CD4-positive, alpha-beta T cell (primary cell): ENCODE results near the gene PDS5A. TPM values are rescaled to one million over a fixed set of nuclear protein-coding genes. Genes with fewer than 3 reads are reported as not detected.

Experiments
- ATAC-seq: fragments of 200-7000 bp; cut with Tn5 transposase; one replicate; pipeline ENCODE4 v1.10.0; 2022; ENCODE audit warnings: mild to moderate bottlenecking; ENCODE audit not compliant: poor library complexity
- CTCF ChIA-PET: fragments of 350-600 bp; sonication (Branson Sonifier 250); formaldehyde crosslinking; loops from one replicate; lab custom pipeline; 2021; ENCODE audit warnings: antibody characterized with exemption, inconsistent platforms; lab: Charles Lee
- POLR2A ChIA-PET: fragments of 350-600 bp; sonication (Branson Sonifier 250); formaldehyde crosslinking; loops from one replicate; lab custom pipeline; 2021; ENCODE audit warnings: antibody characterized with exemption, inconsistent platforms; lab: Charles Lee
- DNase-seq, 14 experiments: peaks; one replicate each; pipeline ENCODE4 v3.0.0-alpha.2; 2013 to 2020; ENCODE audit warnings: mixed read lengths in 2 of 14
- H3K27ac ChIP-seq, 2 donors: one replicate each; pipeline versions ENCODE4 v1.5.1 to v1.7.0; 2013; ENCODE audit warnings: low read length in 2 of 2, low read depth in 1 of 2, mild to moderate bottlenecking in 1 of 2
- H3K27me3 ChIP-seq, 2 experiments: 1 replicate in 1 of 2; 2 replicates in 1 of 2; pipeline versions ENCODE4 v1.6.1 to v1.7.0; 2013; ENCODE audit warnings: low read length in 2 of 2, control low read depth in 1 of 2, mild to moderate bottlenecking in 1 of 2, moderate library complexity in 1 of 2; ENCODE audit not compliant: insufficient read depth in 2 of 2, control insufficient read depth in 1 of 2
- H3K36me3 ChIP-seq: one replicate; pipeline ENCODE4 v1.6.1; 2013; ENCODE audit warnings: low read length, control low read depth; ENCODE audit not compliant: insufficient read depth
- H3K4me1 ChIP-seq: one replicate; pipeline ENCODE4 v1.6.1; 2013; ENCODE audit warnings: low read length, control low read depth; ENCODE audit not compliant: insufficient read depth
- H3K4me3 ChIP-seq: one replicate; pipeline ENCODE4 v1.5.1; 2013; ENCODE audit warnings: mild to moderate bottlenecking, low read length, moderate library complexity
- H3K9me3 ChIP-seq, 2 experiments: 1 replicate in 1 of 2; 2 replicates in 1 of 2; pipeline versions ENCODE4 v1.6.1 to v1.7.0; 2013; ENCODE audit warnings: low read length in 2 of 2, mild to moderate bottlenecking in 2 of 2, control low read depth in 1 of 2, moderate library complexity in 1 of 2; ENCODE audit not compliant: control insufficient read depth in 1 of 2, insufficient read depth in 1 of 2
- H3K27ac Mint-ChIP-seq: one replicate; pipeline ENCODE4 v1.8.0; 2020; ENCODE audit warnings: mixed read lengths
- H3K27me3 Mint-ChIP-seq: one replicate; pipeline ENCODE4 v1.8.0; 2021; ENCODE audit warnings: mixed read lengths
- H3K36me3 Mint-ChIP-seq: one replicate; pipeline ENCODE4 v1.8.0; 2021; ENCODE audit warnings: low read depth, mixed read lengths
- H3K4me1 Mint-ChIP-seq: one replicate; pipeline ENCODE4 v1.8.0; 2021; ENCODE audit warnings: low read depth, mixed read lengths
- H3K4me3 Mint-ChIP-seq: one replicate; pipeline ENCODE4 v1.8.0; 2020; ENCODE audit warnings: mild to moderate bottlenecking, mixed read lengths
- H3K9me3 Mint-ChIP-seq: one replicate; pipeline ENCODE4 v1.8.0; 2020; ENCODE audit warnings: mixed read lengths
- CTCF ChIP-seq: fragments of 200-600 bp; IDR thresholded peaks from one replicate; pipeline ENCODE4 v1.8.0; 2022; ENCODE audit warnings: antibody characterized with exemption, mild to moderate bottlenecking
- intact Hi-C, 2 experiments: fragments of 100-400 bp; cut with DNase I in 1 of 2; cut with micrococcal nuclease in 1 of 2; formaldehyde crosslinking; loops; one replicate each; pipeline versions ENCODE4 v1.15.1 to v1.9.0; 2023 to 2025; cut with DNase I, micrococcal nuclease
- total RNA-seq, 174 experiments: library from RNA in 2 of 174; stranded (reverse) in 2 of 174; gene quantifications; one replicate each; pipeline ENCODE4 v1.2.3 and lab custom pipeline; 2021 to 2026

The PDS5A gene
- total RNA-seq, 2 experiments from 2014 or later: 80.0 to 80.6 TPM

- peaks cover 3% of the 10 kb centered on the region for H3K36me3 ChIP-seq
- H3K36me3 Mint-ChIP-seq: peaks cover 24% of the 10 kb centered on the region
- peak overlapping the region; percentile 11 for H3K4me3 Mint-ChIP-seq
- no peak overlapping the region for H3K27ac ChIP-seq
- H3K4me3 ChIP-seq: no peak overlapping the region
- H3K27me3 ChIP-seq: no peaks in the 10 kb centered on the region
- H3K27me3 Mint-ChIP-seq: no peaks in the 10 kb centered on the region
- ATAC-seq: no peak
- ChIA-PET POLR2A (no interaction called here), CTCF (no interaction called here)
- peak in 1 of 14 experiments; percentile 8 for DNase-seq
- no peaks in the 10 kb centered on the region for H3K9me3 ChIP-seq
- H3K27ac Mint-ChIP-seq: no peak overlapping the region
- H3K4me1 Mint-ChIP-seq: peaks cover 71% of the 10 kb centered on the region
- H3K9me3 Mint-ChIP-seq: no peaks in the 10 kb centered on the region
- intact Hi-C loops: no loop called here
- TF ChIP-seq CTCF: no peak
- peaks cover 35% of the 10 kb centered on the region for H3K4me1 ChIP-seq
Observed at GRCh38 chr4:39937683-39938268, 39.9 kb downstream of the PDS5A start.

GRCh38 chr4:39936565-39937418 is 40.9 kb downstream of the PDS5A start:
- no peak for TF ChIP-seq CTCF
- Mint-ChIP-seq H3K4me1 (peaks cover 70% of the 10 kb centered on the region), H3K27me3 (no peaks in the 10 kb centered on the region), H3K4me3 (no peak overlapping the region), H3K9me3 (no peaks in the 10 kb centered on the region), H3K27ac (peak overlapping the region; percentile 9), H3K36me3 (peaks cover 30% of the 10 kb centered on the region)
- no peaks in the 10 kb centered on the region for H3K9me3 ChIP-seq
- CTCF ChIA-PET: interaction anchor here (0.6 to 0.8 kb wide), 2 partner anchors 41 to 468 kb away, joined by 3 to 4 read pairs; partner anchors contain the start of gene PDS5A
- DNase-seq: no peak
- H3K27me3 ChIP-seq: no peaks in the 10 kb centered on the region
- POLR2A ChIA-PET: interaction anchor here (0.6 kb wide), 1 partner anchor 38 kb away, joined by 4 read pairs; no protein-coding TSS in a partner anchor
- intact Hi-C loops: no loop called here
- ATAC-seq: no peak
- H3K4me3 ChIP-seq: no peak overlapping the region
- no peak overlapping the region for H3K27ac ChIP-seq
- peaks cover 44% of the 10 kb centered on the region for H3K4me1 ChIP-seq
- H3K36me3 ChIP-seq: peaks cover 3% of the 10 kb centered on the region

GRCh38 chr4:39933671-39934590 is 43.8 kb downstream of the PDS5A start:
- Histone ChIP-seq H3K36me3 (peaks cover 5% of the 10 kb centered on the region), H3K4me3 (no peak overlapping the region), H3K9me3 (no peaks in the 10 kb centered on the region), H3K27me3 (no peaks in the 10 kb centered on the region), H3K27ac (peak overlapping the region in 1 of 2 donors; percentile 33), H3K4me1 (peaks cover 44% of the 10 kb centered on the region)
- no peaks in the 10 kb centered on the region for H3K27me3 Mint-ChIP-seq
- no peak for TF ChIP-seq CTCF
- ATAC-seq (peak; percentile 28), DNase-seq (no peak)
- H3K9me3 Mint-ChIP-seq: no peaks in the 10 kb centered on the region
- intact Hi-C loops: no loop called here
- POLR2A ChIA-PET: no interaction called here
- peak overlapping the region; percentile 30 for H3K4me3 Mint-ChIP-seq
- H3K36me3 Mint-ChIP-seq: peaks cover 37% of the 10 kb centered on the region
- CTCF ChIA-PET: interaction anchor here (0.5 to 1.4 kb wide), 4 partner anchors 8 to 377 kb away, joined by 3 to 4 read pairs (median 3); no protein-coding TSS in a partner anchor
- peak overlapping the region; percentile 80 for H3K27ac Mint-ChIP-seq
- peaks cover 71% of the 10 kb centered on the region for H3K4me1 Mint-ChIP-seq
